Smooth muscle cell (in vitro differentiated cells): ENCODE data around the gene GPN1. TPM values are rescaled to one million over a fixed set of nuclear protein-coding genes. Genes with fewer than 3 reads are reported as not detected.
A peak's percentile ranks its signal among the peaks of the same experiment; 100 is the strongest.

Experiments used
- DNase-seq: peaks from one replicate; lab custom pipeline; 2025; ENCODE audit not compliant: unreplicated experiment; lab: John Stamatoyannopoulos, UW
- H2AFZ ChIP-seq: fragments of 200-600 bp; sonication (generic); 2 replicates; pipeline ENCODE4 v1.6.0; 2016; ENCODE audit warnings: antibody characterized with exemption, low read depth, mild to moderate bottlenecking
- H3F3A ChIP-seq: fragments of 200-600 bp; sonication (generic); 2 replicates; pipeline ENCODE4 v1.6.0; 2017; ENCODE audit warnings: antibody characterized with exemption, low read depth
- H3K27ac ChIP-seq: fragments of 200-600 bp; sonication (generic); 2 replicates; pipeline ENCODE4 v1.5.1; 2016; ENCODE audit warnings: low read depth, mild to moderate bottlenecking
- H3K27me3 ChIP-seq: fragments of 200-600 bp; sonication (generic); 2 replicates; pipeline ENCODE4 v1.6.1; 2016; ENCODE audit warnings: low read depth, mild to moderate bottlenecking
- H3K36me3 ChIP-seq: fragments of 200-600 bp; sonication (generic); 2 replicates; pipeline ENCODE4 v1.5.1; 2016; ENCODE audit warnings: low read depth
- H3K4me1 ChIP-seq: fragments of 200-600 bp; sonication (generic); 2 replicates; pipeline ENCODE4 v1.5.1; 2016; ENCODE audit warnings: low read depth
- H3K4me2 ChIP-seq: fragments of 200-600 bp; sonication (generic); 2 replicates; pipeline ENCODE4 v1.6.0; 2016; ENCODE audit warnings: mild to moderate bottlenecking
- H3K4me3 ChIP-seq: fragments of 200-600 bp; sonication (generic); 2 replicates; pipeline ENCODE4 v1.5.1; 2016; ENCODE audit warnings: mild to moderate bottlenecking
- H3K79me2 ChIP-seq: fragments of 200-600 bp; sonication (generic); 2 replicates; pipeline ENCODE4 v1.6.0; 2016; ENCODE audit warnings: low read depth, mild to moderate bottlenecking
- H3K9ac ChIP-seq: fragments of 200-600 bp; sonication (generic); 2 replicates; pipeline ENCODE4 v1.6.0; 2016; ENCODE audit warnings: low read depth
- H3K9me3 ChIP-seq: fragments of 200-600 bp; sonication (generic); replicated peaks from 2 replicates; pipeline ENCODE4 v1.5.1; 2016; ENCODE audit warnings: low read depth
- H4K20me1 ChIP-seq: fragments of 200-600 bp; sonication (generic); 2 replicates; pipeline ENCODE4 v1.6.0; 2016; ENCODE audit warnings: low read depth
- CTCF ChIP-seq: fragments of 200-600 bp; sonication (generic); IDR thresholded peaks from 2 replicates; pipeline ENCODE4 v1.5.1; 2017; ENCODE audit warnings: borderline replicate concordance, mild to moderate bottlenecking, antibody characterized with exemption; ENCODE audit not compliant: insufficient read depth, poor library complexity, severe bottlenecking
- WGBS: methylation state at CpG from one replicate; pipeline ENCODE4 v1.1.7; 2016; ENCODE audit warnings: low lambda C conversion rate; 5-methylcytosine and 5-hydroxymethylcytosine counted together
- polyA plus RNA-seq: library from polyadenylated mRNA; unstranded; fragments of >200 nt; fragmentation: Nextera tagmentation; extraction: Ambion mirVana; gene quantifications from 2 replicates; pipeline ENCODE4 v1.2.1, GENCODE V29; 2016
- total RNA-seq: library from RNA; depleted of rRNA; stranded (reverse); fragments of >200 nt; gene quantifications from 2 replicates; pipeline ENCODE4 v1.2.3, GENCODE V29; 2014

GPN1 gene
- total and polyA plus RNA-seq, 2 experiments from 2014 or later: 39.0 to 54.0 TPM

GRCh38 chr2:27638037-27638637, 9.3 kb downstream of the GPN1 start:
- no peak overlapping the region for H3K4me3 ChIP-seq
- peak overlapping the region; percentile 64 for H3K27ac ChIP-seq

GRCh38 chr2:27638709-27639108, 9.9 kb downstream of the GPN1 start:
- H2AFZ ChIP-seq: no peak overlapping the region
- peak overlapping the region; percentile 65 for H3K27ac ChIP-seq
- H3K4me2 ChIP-seq: no peak overlapping the region
- no peaks in the 10 kb centered on the region for H3K79me2 ChIP-seq
- no peaks in the 10 kb centered on the region for H3K4me1 ChIP-seq
- H3K27me3 ChIP-seq: no peaks in the 10 kb centered on the region
- H3F3A ChIP-seq: no peaks in the 10 kb centered on the region
- peak overlapping the region; percentile 4 for H3K9ac ChIP-seq
- no peak for DNase-seq
- WGBS: 72% methylated on average over 3 of the region's 3 CpGs
- H4K20me1 ChIP-seq: no peaks in the 10 kb centered on the region
- TF ChIP-seq CTCF: no peak
- no peaks in the 10 kb centered on the region for H3K9me3 ChIP-seq
- H3K4me3 ChIP-seq: no peak overlapping the region
- H3K36me3 ChIP-seq: peaks cover 37% of the 10 kb centered on the region

More at GRCh38 chr2:27638037-27638637, 9.3 kb downstream of the GPN1 start:
- Histone ChIP-seq H3K9me3 (no peaks in the 10 kb centered on the region), H3K4me1 (no peaks in the 10 kb centered on the region), H2AFZ (no peak overlapping the region), H3F3A (no peaks in the 10 kb centered on the region), H3K36me3 (peaks cover 37% of the 10 kb centered on the region), H4K20me1 (no peaks in the 10 kb centered on the region), H3K9ac (peak overlapping the region; percentile 4), H3K4me2 (no peak overlapping the region), H3K27me3 (no peaks in the 10 kb centered on the region), H3K79me2 (no peaks in the 10 kb centered on the region)
- WGBS: 87% methylated on average over 3 of the region's 3 CpGs
- no peak for DNase-seq
- no peak for TF ChIP-seq CTCF

GRCh38 chr2:27640722-27641245, 11.9 kb downstream of the GPN1 start:
- no peak overlapping the region for H2AFZ ChIP-seq
- no peaks in the 10 kb centered on the region for H3K9me3 ChIP-seq
- no peaks in the 10 kb centered on the region for H3F3A ChIP-seq
- no peaks in the 10 kb centered on the region for H3K4me1 ChIP-seq
- no peak overlapping the region for H3K27ac ChIP-seq
- 81% methylated on average over 2 of the region's 2 CpGs for WGBS
- H4K20me1 ChIP-seq: no peaks in the 10 kb centered on the region
- H3K9ac ChIP-seq: no peak overlapping the region
- H3K4me2 ChIP-seq: no peak overlapping the region
- peaks cover 27% of the 10 kb centered on the region for H3K36me3 ChIP-seq
- DNase-seq: no peak
- no peak overlapping the region for H3K4me3 ChIP-seq
- no peaks in the 10 kb centered on the region for H3K27me3 ChIP-seq
- H3K79me2 ChIP-seq: no peaks in the 10 kb centered on the region
- no peak for TF ChIP-seq CTCF

GRCh38 chr2:27645197-27645596, 16.3 kb downstream of the GPN1 start:
- no peak for DNase-seq
- H3K36me3 ChIP-seq: peaks cover 12% of the 10 kb centered on the region
- no peak overlapping the region for H3K9ac ChIP-seq
- no peak for TF ChIP-seq CTCF
- no peaks in the 10 kb centered on the region for H3K4me1 ChIP-seq
- H3K9me3 ChIP-seq: no peaks in the 10 kb centered on the region
- no peaks in the 10 kb centered on the region for H4K20me1 ChIP-seq
- peaks cover 4% of the 10 kb centered on the region for H3F3A ChIP-seq
- no peak overlapping the region for H3K4me3 ChIP-seq
- H3K79me2 ChIP-seq: no peaks in the 10 kb centered on the region
- no peak overlapping the region for H3K4me2 ChIP-seq
- no peak overlapping the region for H2AFZ ChIP-seq
- H3K27me3 ChIP-seq: no peaks in the 10 kb centered on the region
- H3K27ac ChIP-seq: no peak overlapping the region
